ENCODE measurements around the gene SLC15A4. TPM values are rescaled to one million over a fixed set of nuclear protein-coding genes. Genes with fewer than 3 reads are reported as not detected.

SLC15A4 gene
- total RNA-seq, 2 experiments from 2014 or later, result 24.9 to 28.4 TPM

DNA sequence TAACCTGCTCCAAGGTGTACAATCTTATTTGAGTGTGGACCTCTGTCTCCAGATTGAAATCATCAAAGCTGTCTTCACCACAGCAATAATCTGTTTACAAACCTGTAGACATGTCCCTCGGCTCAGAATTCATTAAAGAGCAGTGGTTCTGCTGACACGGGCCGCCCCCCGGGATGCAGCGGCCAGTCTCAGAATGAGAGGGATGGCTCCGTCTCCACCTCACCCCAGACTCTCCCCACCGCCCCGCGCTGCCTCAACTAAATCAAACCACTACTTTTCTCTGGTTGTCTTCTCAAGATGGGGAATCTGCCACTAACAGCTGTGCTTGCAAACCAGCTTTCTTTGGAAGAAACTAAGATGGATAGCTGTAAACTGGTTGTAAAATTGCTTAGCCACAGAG is 56.2 kb downstream of the SLC15A4 start:
- H3K36me3 Mint-ChIP-seq (ENCODE audit: low read depth), result no peaks in the 10 kb centered on the region
- CTCF ChIA-PET, result interaction anchor here (0.6 kb wide), 1 partner anchor 114 kb away, joined by 3 read pairs; no protein-coding TSS in a partner anchor
- H3K4me3 Mint-ChIP-seq, result no peak overlapping the region
- no peak for DNase-seq
- no peaks in the 10 kb centered on the region for H3K9me3 Mint-ChIP-seq
- H3K4me1 Mint-ChIP-seq, result no peaks in the 10 kb centered on the region
- no peak overlapping the region for H3K27ac Mint-ChIP-seq
- H3K27me3 Mint-ChIP-seq, result peaks cover 2% of the 10 kb centered on the region
- POLR2A ChIA-PET, result no interaction called here

- POLR2A ChIA-PET, result no interaction called here
- DNase-seq, result no peak
- Mint-ChIP-seq H3K36me3 (ENCODE audit: low read depth) (no peaks in the 10 kb centered on the region), H3K27ac (no peak overlapping the region), H3K9me3 (no peaks in the 10 kb centered on the region), H3K4me1 (no peaks in the 10 kb centered on the region), H3K4me3 (no peak overlapping the region), H3K27me3 (peaks cover 2% of the 10 kb centered on the region)
- CTCF ChIA-PET, result interaction anchor here (0.6 kb wide), 1 partner anchor 115 kb away, joined by 3 read pairs; no protein-coding TSS in a partner anchor
Observed at GRCh38 chr12:128766738-128767501, 56.8 kb downstream of the SLC15A4 start.

GRCh38 chr12:128763395-128763794 is 60.4 kb downstream of the SLC15A4 start:
- Mint-ChIP-seq H3K27ac (no peak overlapping the region), H3K4me3 (no peak overlapping the region)
- POLR2A ChIA-PET, result no interaction called here

GRCh38 chr12:128761379-128761790 is 62.4 kb downstream of the SLC15A4 start:
- Mint-ChIP-seq H3K27me3 (no peaks in the 10 kb centered on the region), H3K27ac (no peak overlapping the region), H3K4me1 (no peaks in the 10 kb centered on the region), H3K4me3 (no peak overlapping the region), H3K9me3 (no peaks in the 10 kb centered on the region), H3K36me3 (ENCODE audit: low read depth) (no peaks in the 10 kb centered on the region)
- no peak for DNase-seq
- CTCF ChIA-PET, result no interaction called here
- POLR2A ChIA-PET, result no interaction called here

More at GRCh38 chr12:128763395-128763794, 60.4 kb downstream of the SLC15A4 start:
- no peak for DNase-seq
- Mint-ChIP-seq H3K36me3 (ENCODE audit: low read depth) (no peaks in the 10 kb centered on the region), H3K27me3 (peaks cover 2% of the 10 kb centered on the region), H3K9me3 (no peaks in the 10 kb centered on the region), H3K4me1 (no peaks in the 10 kb centered on the region)
- CTCF ChIA-PET, result no interaction called here

DNA sequence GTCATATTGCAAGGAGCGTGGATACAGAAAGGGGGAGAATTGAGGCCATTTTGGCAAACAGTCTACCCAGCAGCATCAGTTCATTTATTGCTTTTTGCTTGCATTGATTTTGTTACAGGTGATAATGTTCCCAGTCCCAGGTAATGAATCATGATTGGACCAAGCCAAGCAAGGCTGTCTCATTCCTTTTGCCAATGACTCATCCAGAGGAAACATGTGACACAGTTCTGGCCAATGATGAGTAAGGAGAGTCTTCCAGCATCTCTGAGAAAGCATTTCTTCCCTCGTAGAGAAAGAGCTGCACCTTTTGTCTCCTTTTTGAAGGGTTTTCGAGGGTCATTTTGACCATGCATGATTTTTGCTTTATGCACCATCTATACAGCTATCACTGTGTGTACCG is 68.2 kb downstream of the SLC15A4 start:
- Mint-ChIP-seq H3K4me3 (no peak overlapping the region), H3K27ac (no peak overlapping the region), H3K9me3 (no peaks in the 10 kb centered on the region), H3K36me3 (ENCODE audit: low read depth) (no peaks in the 10 kb centered on the region), H3K4me1 (no peaks in the 10 kb centered on the region), H3K27me3 (no peaks in the 10 kb centered on the region)
- POLR2A ChIA-PET, result no interaction called here
- DNase-seq, result no peak
- CTCF ChIA-PET, result no interaction called here

DNA sequence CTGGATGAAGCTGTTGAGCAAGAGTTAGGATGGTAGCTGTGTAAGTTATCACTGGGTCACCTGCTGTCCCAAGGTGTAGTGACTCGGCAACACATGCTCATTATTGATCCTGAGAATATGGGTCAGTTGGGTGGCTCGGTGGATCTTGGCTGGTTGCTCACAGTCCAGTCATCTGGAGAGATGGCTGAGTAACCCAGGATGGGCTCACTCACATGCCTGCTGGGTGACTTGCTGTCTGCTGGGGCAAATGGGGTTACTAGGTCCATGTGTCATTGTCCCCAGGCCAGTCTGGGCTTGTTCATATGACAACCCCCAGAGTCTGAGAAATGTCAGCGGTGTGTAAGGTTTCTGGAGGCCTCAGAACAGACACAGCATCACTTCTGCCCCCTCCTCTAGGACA is 69.5 kb downstream of the SLC15A4 start:
- H3K27me3 Mint-ChIP-seq, result no peaks in the 10 kb centered on the region
- POLR2A ChIA-PET, result no interaction called here
- no peaks in the 10 kb centered on the region for H3K4me1 Mint-ChIP-seq
- no peaks in the 10 kb centered on the region for H3K36me3 Mint-ChIP-seq (ENCODE audit: low read depth)
- CTCF ChIA-PET, result no interaction called here
- DNase-seq, result no peak
- no peak overlapping the region for H3K27ac Mint-ChIP-seq
- no peak overlapping the region for H3K4me3 Mint-ChIP-seq
- H3K9me3 Mint-ChIP-seq, result no peaks in the 10 kb centered on the region

DNA sequence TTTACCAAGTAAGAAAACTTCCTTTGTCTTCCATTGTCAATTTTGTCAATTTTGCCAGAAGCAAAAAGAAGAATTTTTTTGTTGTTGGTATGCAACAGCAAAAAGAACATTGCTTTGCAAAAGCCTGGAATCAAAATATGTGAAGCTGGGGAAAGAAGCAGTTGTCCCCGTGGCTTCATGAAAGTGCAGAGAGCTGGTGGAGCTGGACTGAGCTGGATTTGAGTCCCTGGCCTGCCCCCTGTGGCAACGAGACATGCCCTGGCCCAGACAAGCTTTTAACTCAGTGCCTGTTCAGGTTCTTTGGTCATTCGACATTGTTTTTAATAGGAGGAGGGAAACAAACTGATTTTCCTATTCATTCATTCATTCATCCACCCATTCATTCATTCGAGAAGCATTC is 70.3 kb downstream of the SLC15A4 start:
- CTCF ChIA-PET, result no interaction called here
- no peaks in the 10 kb centered on the region for H3K36me3 Mint-ChIP-seq (ENCODE audit: low read depth)
- H3K4me3 Mint-ChIP-seq, result no peak overlapping the region
- H3K9me3 Mint-ChIP-seq, result no peaks in the 10 kb centered on the region
- H3K4me1 Mint-ChIP-seq, result no peaks in the 10 kb centered on the region
- POLR2A ChIA-PET, result interaction anchor here (0.7 kb wide), 1 partner anchor 103 kb away, joined by 3 read pairs; no protein-coding TSS in a partner anchor
- H3K27me3 Mint-ChIP-seq, result no peaks in the 10 kb centered on the region
- H3K27ac Mint-ChIP-seq, result no peak overlapping the region
- DNase-seq, result no peak

GRCh38 chr12:128752386-128752785 is 71.4 kb downstream of the SLC15A4 start:
- ChIA-PET POLR2A (no interaction called here), CTCF (no interaction called here)
- Mint-ChIP-seq H3K36me3 (ENCODE audit: low read depth) (no peaks in the 10 kb centered on the region), H3K4me3 (no peak overlapping the region), H3K9me3 (no peaks in the 10 kb centered on the region), H3K27ac (no peak overlapping the region), H3K4me1 (no peaks in the 10 kb centered on the region), H3K27me3 (no peaks in the 10 kb centered on the region)
- no peak for DNase-seq

GRCh38 chr12:128747441-128747840 is 76.3 kb downstream of the SLC15A4 start:
- no peak overlapping the region for H3K4me3 Mint-ChIP-seq

GRCh38 chr12:128745772-128746689 is 77.7 kb downstream of the SLC15A4 start:
- no peak for DNase-seq
- Mint-ChIP-seq H3K36me3 (ENCODE audit: low read depth) (no peaks in the 10 kb centered on the region), H3K27me3 (no peaks in the 10 kb centered on the region), H3K4me1 (no peaks in the 10 kb centered on the region), H3K4me3 (no peak overlapping the region), H3K27ac (no peak overlapping the region), H3K9me3 (no peaks in the 10 kb centered on the region)
- POLR2A ChIA-PET, result no interaction called here
- CTCF ChIA-PET, result no interaction called here

More at GRCh38 chr12:128747441-128747840, 76.3 kb downstream of the SLC15A4 start:
- Mint-ChIP-seq H3K9me3 (no peaks in the 10 kb centered on the region), H3K27ac (no peak overlapping the region), H3K27me3 (no peaks in the 10 kb centered on the region), H3K36me3 (ENCODE audit: low read depth) (no peaks in the 10 kb centered on the region), H3K4me1 (no peaks in the 10 kb centered on the region)
- CTCF ChIA-PET, result interaction anchor here (1.4 kb wide), 1 partner anchor 52 kb away, joined by 3 read pairs; no protein-coding TSS in a partner anchor
- DNase-seq, result no peak
- POLR2A ChIA-PET, result no interaction called here

DNA sequence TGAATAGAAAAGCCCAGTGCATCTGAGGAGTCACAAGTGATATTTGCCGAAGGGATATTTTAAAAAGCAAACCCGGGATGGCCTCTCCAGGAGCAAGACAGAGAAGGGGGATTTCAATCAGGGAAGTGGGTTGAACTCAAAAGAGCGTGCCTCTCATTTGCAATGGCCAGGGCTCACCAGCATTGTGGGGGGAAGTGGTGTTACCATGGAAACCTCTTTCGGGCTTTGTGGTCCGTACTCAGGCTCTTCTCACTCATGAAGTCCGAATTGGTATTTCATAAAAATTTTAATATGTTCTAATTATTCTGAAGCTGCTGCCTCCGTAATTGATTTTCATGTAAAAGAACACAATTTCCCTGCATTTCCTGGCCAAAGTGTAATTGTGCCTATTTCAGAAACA is 79.8 kb downstream of the SLC15A4 start:
- ChIA-PET POLR2A (no interaction called here), CTCF (no interaction called here)
- H3K9me3 Mint-ChIP-seq, result peaks cover 4% of the 10 kb centered on the region
- no peak overlapping the region for H3K27ac Mint-ChIP-seq
- H3K27me3 Mint-ChIP-seq, result no peaks in the 10 kb centered on the region
- H3K4me1 Mint-ChIP-seq, result no peaks in the 10 kb centered on the region
- H3K36me3 Mint-ChIP-seq (ENCODE audit: low read depth), result no peaks in the 10 kb centered on the region
- no peak for DNase-seq
- H3K4me3 Mint-ChIP-seq, result no peak overlapping the region
